GM10847 (cell line): ENCODE measurements around the gene HMX2.

ENCODE experiments used
- POLR2A ChIP-seq: IDR thresholded peaks from 2 replicates; pipeline ENCODE4 v1.6.1; 2011; ENCODE audit not compliant: insufficient read length; ENCODE audit errors: extremely low read depth

The HMX2 gene

DNA sequence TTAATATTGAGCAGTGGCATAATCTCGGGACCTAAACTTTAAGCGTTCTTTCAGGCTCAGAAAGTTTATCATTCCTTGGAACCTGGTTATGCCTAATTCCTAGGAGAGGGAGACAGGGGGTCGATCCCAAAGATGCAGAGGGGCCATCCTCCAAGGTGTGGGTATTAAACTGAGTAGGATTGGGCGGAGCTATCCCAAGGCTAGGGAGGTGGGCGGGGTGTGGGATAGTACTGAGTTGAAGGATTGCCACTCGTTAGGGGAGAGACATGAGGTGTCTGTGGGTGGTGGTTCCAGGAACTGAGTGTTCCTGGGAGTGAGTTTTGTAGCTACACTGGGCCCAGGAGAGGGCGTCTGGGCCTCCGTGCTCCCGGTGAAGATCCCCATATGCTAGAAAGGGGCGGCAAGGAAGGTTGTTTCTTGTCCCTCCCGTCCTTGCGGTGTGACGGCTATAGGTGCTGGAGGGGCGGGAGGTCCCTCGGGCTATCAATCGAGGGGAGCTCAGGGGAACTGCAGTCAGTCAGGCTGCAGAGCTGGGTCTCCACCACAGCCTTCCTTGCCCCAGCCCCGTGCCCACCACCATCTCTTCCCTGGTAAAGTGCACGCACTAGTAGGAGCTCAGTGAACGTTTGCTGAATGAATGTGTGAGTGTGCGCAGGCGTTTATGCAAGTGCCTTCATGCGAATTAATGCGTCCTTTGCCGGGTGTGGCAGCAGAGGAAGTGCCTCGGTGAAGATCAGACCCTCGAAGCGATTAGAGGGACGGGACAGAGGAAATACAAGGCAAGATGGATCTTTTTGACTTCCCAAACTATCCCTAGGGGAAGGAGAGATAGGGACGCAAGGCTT, 3.0 kb upstream of the HMX2 start:
- TF ChIP-seq POLR2A: no peak

DNA sequence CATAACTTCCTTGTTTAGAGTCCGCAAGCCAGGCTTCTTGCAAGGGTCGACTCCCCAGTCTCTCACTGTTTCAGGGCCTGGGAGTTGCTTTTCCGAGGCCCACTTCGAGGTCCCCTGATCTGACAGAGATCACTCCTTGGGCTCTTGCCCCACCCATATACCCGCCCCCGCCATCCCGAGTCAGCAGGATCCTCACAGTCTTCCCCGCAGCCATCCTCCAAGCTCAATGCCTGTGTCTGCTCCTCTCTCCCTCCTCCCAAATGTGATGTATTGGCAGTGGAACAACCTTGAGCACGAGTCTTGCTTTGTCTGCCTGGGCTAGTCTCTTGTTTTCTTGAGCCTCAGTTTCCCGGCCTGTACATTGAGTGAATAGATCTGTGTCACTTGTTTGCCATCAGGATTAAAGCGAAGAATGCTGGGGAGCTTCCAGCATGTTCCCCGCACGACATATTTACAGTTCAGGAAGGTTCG, 2.4 kb upstream of the HMX2 start:
- no peak for TF ChIP-seq POLR2A

DNA sequence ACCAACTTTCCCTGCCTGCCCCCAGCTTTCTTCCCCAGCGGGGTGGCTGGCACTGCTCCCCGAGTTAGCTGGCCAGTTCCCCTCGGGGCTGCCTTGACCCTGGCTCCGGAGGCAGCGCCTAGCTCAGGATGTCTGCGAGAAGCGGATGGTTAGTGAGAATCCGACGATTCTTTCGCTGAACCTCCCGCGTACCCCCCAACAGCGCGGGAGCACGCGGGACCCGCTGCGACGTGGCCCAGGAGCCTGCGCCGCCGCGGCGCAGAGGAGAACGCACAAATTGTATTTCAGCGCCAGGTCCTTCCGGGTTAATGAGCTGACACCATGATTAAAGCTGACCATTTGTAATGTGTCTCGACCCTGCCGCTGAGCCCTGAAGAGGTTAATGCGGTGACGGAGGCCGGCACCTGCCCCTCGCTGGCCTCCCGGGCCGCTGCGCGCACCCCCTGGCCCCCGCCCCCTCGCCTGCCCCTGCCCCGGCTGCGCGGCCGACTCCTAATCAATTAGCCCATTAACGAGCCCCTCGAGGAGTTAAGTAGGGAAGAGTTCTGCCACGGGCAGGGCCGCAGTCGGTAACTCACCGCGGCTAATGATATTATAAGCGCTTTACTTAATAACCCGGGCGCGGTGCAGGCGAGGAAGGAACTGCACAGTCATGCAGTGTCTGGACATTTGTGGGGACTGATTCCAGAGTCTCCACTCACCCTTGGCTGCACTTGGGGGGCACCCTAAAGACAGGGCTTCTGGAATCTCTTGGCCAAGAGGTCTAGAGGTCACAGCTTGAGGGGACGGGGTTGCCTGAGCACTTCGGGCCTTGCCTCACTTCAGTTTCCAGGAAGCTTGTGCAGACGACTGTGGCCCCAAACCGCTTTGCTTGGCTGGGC, 1.7 kb upstream of the HMX2 start:
- TF ChIP-seq POLR2A: no peak

DNA sequence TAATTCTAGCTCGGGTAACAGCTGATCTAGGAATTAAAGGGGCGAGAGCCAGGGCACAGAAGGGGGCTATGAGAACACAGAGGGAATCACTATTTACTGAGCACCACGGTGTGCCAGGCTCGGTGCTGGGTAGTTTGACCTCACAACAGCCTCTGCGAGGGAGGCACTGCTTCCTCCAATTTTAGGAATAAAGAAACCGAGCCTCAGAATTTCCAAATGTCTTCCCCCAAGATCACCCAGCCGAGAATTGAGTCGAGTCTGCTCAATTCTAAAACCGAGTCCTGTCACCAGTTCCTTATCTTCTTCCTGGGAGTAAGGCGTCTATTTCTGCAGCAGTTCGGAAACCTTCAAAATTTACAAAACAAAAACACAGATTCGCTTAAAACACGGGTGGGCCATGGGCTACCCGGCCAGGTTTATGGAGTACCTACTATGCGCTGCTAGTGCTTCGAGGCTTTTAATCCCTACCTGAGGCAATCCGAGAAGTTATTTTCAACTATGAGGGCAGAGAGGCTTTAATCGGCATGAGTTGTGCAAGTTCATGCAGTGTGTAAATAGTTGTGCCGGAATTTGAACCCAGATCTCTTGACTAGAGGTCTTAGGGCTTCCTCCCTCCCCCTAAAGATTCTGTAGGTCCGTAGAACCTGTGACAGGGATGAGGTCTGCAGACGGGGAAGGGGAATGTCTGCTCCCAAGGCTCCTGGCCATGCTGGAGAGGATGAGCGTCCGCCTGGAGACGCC, 872 bp upstream of the HMX2 start:
- TF ChIP-seq POLR2A: no peak

DNA sequence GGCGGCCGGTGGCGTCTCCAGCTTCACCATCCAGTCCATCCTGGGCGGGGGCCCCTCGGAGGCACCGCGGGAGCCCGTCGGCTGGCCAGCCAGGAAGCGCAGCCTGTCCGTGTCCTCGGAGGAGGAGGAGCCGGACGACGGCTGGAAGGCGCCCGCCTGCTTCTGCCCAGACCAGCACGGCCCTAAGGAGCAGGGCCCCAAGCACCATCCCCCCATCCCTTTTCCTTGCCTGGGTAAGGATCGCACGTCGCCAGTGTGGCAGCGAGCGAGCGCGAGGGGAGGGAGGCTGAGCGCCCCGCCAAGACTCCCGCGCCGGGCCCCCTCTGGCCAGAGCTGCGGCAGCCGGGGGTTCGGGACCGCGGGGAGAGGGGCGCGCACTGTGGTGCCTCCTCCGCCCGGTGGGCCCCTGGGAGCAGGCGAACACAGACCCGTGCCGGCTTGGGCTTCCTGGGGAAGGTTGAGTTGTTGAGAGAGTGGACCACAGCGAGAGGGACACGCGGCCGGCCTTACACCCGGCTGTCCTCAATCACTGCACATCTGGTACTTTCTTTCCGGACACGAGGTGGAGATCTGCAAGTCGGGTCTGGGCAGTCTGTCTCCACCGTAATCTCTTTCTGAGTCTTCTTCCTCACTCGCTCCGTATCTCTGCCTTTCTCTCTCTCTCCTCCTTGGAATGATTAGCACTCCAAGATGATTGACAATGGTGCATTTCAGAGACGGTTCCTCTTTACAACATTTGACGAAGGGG, 652 bp downstream of the HMX2 start:
- TF ChIP-seq POLR2A: no peak

DNA sequence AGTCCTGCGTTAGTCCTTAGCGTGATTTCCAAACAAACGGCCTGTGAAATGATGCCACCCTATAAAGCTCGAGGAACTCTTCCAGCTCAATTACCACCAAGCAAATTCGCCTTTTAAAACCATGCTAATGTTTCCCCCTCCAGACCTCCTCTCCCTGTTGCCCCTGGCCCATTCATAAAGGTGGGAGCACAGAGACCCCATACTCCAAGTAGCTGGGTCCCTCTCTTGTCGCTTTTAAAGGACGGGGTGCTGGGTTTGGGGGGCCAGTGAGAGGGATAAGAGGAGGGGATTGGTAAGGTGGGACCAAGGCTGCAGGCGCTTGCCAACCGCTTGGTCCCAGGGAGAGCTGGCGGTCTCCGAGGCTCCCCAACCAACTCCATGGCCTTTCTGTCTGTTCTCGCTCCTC, 1.2 kb downstream of the HMX2 start:
- no peak for TF ChIP-seq POLR2A

DNA sequence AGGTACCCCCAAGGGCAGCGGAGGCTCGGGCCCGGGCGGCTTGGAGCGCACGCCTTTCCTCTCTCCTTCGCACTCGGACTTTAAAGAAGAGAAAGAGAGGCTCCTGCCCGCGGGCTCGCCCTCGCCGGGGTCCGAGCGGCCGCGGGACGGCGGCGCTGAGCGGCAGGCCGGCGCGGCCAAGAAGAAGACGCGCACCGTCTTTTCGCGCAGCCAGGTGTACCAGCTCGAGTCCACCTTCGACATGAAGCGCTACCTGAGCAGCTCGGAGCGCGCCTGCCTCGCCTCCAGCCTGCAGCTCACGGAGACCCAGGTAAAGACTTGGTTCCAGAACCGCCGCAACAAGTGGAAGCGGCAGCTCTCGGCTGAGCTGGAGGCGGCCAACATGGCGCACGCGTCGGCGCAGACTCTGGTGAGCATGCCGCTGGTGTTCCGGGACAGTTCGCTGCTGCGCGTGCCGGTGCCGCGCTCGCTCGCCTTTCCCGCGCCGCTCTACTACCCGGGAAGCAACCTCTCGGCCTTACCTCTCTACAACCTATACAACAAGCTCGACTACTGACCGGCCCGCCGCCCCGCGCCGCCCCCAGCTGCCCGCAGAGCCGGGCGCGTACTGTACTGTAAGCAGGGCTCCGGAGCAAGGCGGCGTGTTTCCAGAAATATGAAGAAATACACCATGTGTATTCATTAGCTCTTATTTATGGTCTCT, 1.8 kb downstream of the HMX2 start:
- no peak for TF ChIP-seq POLR2A

DNA sequence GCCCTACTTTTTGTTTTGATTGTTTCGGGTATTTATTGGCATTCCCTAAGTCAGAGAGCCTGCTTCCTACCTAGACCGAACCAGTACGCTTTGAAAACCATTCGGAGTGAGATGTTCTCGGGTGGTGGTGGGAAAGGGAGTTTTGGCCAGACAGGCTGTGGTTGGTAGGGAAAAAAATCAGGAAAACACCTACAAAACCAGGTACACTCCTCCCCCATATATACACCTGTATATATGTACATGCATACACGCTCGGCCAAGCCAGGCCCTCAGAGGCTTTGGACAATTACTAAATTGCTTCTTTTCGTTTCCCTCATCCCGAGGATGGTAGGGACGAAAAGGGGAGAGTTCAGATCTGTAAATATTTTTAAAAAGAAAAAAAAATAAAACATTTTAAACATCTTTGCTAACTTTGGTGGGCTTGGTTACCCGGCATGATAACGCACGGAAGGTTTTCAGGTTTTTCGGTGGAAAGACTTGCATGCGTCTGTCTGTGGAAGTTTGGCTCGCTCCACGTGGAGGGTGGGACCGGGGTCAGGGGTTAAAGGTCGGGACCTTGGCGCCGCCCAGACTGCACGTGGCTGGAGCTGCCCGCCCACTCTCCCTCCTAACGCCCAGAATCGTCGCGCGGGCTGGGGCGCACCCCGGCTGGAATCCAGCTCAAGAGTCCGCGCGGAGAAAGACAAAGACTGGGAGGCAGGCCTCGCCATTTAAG, 2.5 kb downstream of the HMX2 start:
- no peak for TF ChIP-seq POLR2A

DNA sequence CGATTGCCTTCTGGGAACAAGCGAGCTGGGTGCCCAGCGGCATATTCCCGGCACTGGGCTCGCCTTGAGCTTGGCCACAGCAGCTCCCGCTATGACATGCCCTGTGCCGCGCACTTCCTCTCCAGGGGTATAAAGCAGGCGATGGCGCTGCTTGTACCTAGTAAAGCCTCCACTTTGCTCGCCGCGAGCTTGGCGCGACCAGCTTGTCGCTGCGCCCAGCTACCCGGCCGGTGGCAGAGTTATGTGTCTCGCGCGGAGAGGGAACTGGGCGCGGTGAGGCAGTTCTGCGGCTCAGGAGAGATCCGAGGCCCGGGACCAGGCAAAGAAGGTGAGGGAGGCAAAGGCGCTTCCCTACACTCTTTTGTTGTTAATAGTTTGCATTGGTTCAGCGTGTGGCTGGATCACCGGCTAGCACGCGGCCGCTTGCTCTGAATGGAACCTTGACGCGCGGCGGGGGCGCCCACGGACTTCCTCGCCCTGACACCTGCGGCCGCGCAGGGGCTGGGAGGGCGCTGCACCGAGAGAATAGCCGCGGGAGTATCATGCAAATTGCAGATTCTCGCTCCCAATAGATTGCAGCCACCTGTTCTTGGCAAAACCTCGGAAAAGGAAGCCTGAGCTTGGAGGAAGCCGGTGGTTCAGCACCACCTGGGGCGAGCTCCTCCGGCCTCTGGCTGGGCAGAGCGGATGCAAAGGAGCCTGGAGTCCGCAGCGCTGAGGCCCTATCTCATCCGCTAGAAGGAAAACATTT, 3.2 kb downstream of the HMX2 start:
- TF ChIP-seq POLR2A: peak; percentile 17

DNA sequence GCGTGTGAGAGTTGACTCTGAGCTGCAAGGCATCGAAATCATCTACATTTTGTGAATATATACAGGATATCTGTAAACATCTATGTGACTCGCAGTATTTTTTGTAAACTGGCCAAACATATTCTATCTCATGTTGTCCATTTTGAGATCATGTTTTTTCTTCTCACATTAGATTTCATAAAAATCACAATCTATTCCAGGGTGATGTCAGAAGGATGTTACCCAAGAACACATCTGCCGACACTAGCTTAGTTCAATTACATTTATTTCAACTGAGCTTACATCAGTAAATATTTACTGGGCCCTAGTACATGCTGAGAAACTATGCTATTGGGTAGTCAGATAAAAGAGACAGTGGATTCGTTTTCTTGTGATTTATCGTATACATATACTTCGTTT, 3.8 kb downstream of the HMX2 start:
- TF ChIP-seq POLR2A: no peak

DNA sequence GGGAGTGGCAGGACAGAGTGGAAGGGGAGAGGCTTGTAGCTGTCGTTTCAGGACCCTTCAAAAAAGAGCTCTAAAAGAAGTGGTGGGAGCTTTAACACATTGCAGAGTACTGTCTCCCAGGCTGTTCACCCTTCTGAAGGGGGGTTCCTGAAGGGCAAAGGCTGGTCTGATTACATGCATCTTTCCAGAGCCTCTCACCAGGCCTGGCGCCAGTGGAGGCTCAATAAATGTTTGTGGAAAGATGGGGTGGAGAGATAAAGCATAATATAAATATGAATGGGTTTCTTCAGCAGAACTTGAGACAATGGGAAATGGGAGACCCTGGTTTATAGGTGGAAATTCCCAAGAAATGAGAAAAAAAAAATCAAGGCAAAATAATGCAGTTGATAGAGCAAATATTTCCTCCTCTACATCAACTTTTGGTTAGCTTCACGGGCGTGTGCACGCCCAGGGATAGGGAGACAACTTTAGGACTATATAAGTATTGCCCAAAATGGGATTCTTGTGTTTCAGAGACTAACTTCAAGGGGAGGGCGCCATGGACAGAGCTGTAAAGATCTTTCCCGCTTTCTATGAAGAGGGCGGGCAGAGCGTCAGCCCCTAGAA, 5.7 kb downstream of the HMX2 start:
- TF ChIP-seq POLR2A: no peak

DNA sequence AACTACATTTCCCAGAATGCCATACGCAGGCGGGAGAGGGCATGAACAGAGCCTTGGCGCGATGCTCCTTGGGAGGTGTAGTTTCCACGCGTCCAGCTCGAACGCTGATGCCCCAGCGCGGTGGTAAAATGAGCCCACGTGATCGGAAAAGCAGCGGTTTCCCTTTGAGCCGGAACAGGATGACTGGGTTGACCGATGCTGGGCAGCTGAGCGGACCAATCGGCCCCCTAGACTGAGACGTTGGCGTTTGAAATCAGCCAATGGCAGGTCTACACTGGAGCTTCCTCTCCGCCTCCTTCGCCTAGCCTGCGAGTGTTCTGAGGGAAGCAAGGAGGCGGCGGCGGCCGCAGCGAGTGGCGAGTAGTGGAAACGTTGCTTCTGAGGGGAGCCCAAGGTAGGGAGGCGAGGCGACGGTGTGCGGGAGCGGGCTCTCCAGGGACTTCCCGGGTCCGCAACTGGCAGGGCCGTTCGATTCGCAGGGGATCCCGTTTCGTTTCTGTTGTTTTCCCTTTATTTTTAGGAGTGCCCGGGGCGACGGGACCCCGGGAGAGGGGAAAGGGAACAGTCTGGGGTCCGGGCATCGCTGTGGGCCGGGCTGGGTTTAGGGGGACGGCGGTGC, 6.3 kb downstream of the HMX2 start, which contains the start of gene BUB3:
BUB3 (plus strand) TSS at position 311 of the 619 bp plus-strand sequence. CDS start 516 bp downstream, outside the sequence.
- peak; percentile 97 for TF ChIP-seq POLR2A
